Activated effector memory CD4-positive, alpha-beta T cell treated with Interleukin-2 at 50 U/mL for 16 hours (primary cell): Measurements from ENCODE around the gene ADGRG3.
"Not testable (repeated sequence)": the region's sequence is repeated elsewhere in the genome, so short reads cannot be mapped to it uniquely, and the experiment has no call there.

Experiments
- DNase-seq: peaks from one replicate; pipeline ENCODE4 v3.0.0-alpha.2; 2020

ADGRG3 gene

GRCh38 chr16:57698812-57699405 is 30.8 kb downstream of the ADGRG3 start:
- DNase-seq, result no peak

- DNase-seq, result no peak
Observed at GRCh38 chr16:57699481-57699880, 31.4 kb downstream of the ADGRG3 start.

- no peak for DNase-seq
Observed at GRCh38 chr16:57699899-57700298, 31.8 kb downstream of the ADGRG3 start.

DNA sequence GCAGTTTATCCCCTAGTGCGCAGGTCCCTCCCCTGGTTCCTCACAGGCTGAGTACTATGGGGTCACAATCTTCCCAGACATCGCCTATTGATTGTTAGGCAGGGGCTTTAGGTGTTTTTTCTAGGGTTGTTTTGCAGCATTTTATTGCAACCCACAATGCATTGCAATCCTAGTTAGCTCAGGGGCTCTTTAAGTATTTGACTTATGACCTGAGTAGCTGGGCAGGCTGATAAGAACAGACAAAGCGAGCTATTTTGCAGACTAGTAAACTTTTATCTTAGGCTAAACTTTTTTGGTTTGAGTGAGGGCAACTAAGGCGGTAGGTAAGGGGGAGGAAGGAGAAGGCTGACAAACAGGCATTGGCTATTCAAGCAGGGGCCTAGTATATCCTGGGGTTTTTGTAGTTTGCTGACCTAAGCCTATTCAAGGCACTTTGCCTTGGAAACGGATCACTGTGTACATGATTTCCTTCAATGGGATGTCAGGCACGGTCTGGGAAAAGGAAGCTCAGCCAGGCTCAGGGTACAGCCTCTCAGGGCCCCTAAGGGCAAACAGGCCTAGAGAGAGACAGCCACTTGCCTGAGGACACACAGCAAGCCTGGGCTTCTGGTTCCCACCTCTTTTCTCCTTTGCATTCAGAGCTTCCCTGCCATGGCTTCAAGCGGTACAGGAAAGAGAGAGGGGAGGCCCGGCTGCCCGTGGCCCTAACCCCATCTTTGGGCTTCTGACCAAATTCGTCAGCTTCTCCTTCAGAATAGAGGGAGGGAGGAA is 32.9 kb downstream of the ADGRG3 start:
- no peak for DNase-seq

DNA sequence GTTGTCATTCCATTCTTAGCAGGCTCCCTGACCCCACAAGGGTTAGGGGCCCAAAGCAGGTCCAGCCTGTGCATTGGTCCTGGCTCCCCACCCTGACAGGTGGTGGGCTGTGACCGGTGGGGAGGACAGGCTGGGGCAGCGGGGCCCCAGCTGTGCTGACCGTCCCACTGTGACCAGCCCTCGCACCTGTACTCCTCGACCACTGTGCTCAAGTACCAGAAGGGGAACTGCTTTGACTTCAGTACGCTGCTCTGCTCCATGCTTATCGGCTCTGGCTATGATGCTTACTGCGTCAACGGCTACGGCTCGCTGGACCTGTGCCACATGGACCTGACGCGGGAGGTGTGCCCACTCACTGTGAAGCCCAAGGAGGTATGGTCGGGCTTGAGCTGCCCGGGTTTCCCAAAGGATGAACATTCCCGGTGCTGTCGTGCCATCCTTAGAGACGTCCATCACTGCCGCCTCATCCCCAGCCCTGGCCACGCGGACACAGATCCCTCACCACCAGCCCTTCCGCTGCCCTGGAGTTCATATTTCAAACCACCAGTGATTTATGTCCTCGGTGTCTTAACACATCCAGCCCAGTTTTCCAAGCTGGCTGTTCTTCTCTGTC is 33.8 kb downstream of the ADGRG3 start:
- no peak for DNase-seq

- DNase-seq, result no peak
Observed at GRCh38 chr16:57703416-57704010, 35.4 kb downstream of the ADGRG3 start.

GRCh38 chr16:57704011-57704904 is 36.2 kb downstream of the ADGRG3 start:
- DNase-seq, result no peak

DNA sequence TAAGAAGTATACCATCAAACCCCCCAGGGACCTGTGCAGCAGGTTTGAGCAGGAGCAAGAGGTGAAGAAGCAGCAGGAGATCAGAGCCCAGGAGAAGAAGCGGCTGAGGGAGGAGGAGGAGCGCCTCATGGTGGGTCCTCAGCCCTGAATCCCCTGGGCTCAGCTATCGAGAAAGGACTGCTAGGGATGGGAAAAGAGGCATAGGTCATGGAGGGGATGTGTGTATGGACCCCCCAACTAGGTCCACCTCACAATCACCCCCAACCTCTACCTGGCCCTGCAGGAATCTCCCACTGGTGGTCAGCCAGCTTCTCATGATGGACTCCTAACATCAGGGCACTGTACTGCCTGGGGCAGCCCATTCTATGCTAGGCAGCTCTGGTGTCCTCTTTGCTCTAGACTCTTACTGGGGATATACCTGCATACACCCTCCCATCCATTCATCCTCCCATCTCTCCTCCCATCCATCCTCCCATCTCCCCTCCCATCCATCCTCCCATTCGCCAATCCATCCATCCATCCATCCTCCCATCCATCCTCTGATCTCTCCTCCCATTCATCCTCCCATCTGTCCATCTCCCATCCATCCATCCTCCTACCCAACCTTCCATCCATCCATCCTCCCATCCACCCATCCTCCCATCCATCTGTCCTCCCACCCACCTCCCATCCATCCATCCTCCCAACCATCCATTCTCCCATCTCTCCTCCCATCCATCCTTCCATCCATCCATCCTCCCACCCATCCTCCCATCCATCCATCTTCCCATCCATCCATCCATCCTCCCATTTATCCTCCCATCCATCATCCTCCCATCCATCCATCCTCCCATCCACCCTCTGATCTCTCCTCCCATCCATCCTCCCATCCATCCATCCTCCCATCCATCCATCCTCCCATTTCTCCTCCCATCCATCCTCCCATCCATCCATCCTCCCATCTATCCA is 37.1 kb downstream of the ADGRG3 start:
- DNase-seq, result no peak

- DNase-seq, result no peak
Observed at GRCh38 chr16:57706717-57707116, 38.6 kb downstream of the ADGRG3 start.

DNA sequence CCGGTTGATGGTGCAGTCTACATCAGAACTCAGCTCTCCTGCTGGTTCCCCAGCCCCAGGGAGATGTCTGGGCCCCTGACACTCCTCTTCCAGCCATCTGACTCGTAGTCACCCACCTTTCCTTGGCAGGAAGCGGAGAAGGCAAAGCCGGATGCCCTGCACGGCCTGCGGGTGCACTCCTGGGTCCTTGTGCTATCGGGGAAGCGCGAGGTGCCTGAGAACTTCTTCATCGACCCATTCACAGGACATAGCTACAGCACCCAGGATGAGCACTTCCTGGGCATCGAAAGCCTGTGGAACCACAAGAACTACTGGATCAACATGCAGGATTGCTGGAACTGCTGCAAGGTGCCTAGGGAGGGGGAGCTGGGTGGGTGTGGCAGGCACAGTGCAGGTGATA is 39.2 kb downstream of the ADGRG3 start:
- DNase-seq, result no peak

GRCh38 chr16:57708168-57708567 is 40.1 kb downstream of the ADGRG3 start:
- DNase-seq, result no peak

- DNase-seq, result no peak
Observed at GRCh38 chr16:57709663-57710062, 41.6 kb downstream of the ADGRG3 start.

GRCh38 chr16:57711346-57711745 is 43.2 kb downstream of the ADGRG3 start:
- no peak for DNase-seq

- DNase-seq, result no peak
Observed at GRCh38 chr16:57711993-57712392, 43.9 kb downstream of the ADGRG3 start.

GRCh38 chr16:57712569-57712968 is 44.5 kb downstream of the ADGRG3 start:
- not testable (repeated sequence) for DNase-seq

- no peak for DNase-seq
Observed at GRCh38 chr16:57713596-57713995, 45.5 kb downstream of the ADGRG3 start.

GRCh38 chr16:57714047-57714446 is 45.9 kb downstream of the ADGRG3 start:
- no peak for DNase-seq

DNA sequence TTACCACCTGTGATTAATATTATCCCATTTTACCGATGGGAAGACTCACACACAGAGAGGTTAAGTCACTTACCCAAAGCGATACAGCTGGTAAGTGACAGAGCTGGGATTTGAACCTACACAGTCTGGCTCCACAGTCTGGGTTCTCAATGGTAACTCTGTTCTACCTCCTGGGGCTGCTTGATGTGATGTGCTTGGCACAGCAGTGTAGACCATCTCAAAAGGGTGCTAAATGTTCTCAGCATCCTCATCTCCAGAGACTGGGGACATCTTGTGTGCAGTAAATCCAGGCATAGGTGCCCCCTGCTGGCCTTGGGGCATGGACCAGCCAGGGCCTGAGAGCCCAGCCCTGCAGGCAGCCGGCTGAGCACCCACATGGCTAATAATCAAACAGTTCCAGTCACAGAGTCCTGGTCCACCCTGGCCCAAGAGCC is 52.1 kb downstream of the ADGRG3 start:
- peak; percentile 14 for DNase-seq

DNA sequence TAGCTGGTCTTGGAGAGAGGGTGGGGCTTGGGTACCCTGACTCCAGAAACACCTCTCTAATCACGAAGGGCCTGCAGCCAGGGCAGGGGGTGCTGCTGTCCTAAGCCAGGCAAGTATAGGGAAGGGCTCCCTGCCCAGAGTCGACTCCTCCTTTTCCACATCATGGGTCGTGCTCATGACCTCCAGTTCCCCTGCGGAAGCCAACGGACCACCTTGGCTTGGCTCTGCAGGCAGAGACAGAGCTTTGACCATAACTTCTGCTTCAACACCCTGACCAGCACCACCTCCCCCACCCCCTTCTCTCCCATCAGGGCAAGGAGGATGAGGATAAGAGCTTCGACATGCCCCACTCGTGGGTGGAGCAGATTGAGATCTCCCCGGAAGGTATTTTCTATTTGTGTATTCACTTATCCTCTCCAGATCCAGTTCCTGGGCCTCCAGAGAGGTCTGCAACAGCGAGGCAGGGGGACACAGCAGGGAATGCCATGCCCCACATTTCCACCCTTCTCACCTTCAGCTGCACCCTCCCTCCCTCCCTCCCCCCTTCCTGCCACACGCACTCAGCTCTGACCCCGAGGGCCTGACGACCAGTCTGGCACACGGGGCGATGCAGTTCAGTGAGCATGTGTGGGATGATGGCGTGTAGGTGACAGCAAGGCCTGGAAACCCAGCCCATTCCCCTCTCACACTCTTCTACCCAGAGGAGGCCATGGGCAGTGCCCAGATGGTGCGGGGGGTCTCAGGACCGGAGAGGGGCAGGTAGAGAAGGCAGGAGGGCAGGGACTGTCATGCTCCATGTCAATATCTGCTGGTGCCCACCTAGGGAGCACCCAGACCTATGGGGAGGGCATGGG is 53.5 kb downstream of the ADGRG3 start:
- DNase-seq, result no peak

DNA sequence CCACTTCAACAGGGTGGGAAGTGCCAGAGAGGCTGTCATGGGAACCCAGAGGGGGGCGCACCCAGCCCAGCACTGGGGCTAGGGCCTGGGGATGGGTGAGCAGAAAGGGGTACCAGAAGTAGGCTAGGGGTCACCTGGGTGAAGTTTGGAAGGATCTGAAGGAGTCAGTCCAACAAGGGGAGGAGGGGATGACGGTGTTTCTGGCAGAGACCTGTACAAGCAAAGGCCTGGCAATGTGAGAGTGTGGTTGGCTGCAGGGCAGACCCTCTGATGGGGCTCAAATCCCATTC is 54.0 kb downstream of the ADGRG3 start:
- no peak for DNase-seq

- no peak for DNase-seq
Observed at GRCh38 chr16:57722651-57723050, 54.5 kb downstream of the ADGRG3 start.
